Left renal pelvis (tissue), 4 donors: ENCODE measurements around the gene ISM1. TPM values are rescaled to one million over a fixed set of nuclear protein-coding genes. Genes with fewer than 3 reads are reported as not detected.

Source experiments
- DNase-seq, 4 donors: peaks; one replicate each; pipeline ENCODE4 v3.0.0-alpha.2; 2013; ENCODE audit warnings: low read depth in 4 of 4, low spot score in 3 of 4
- polyA plus RNA-seq, 4 donors: library from polyadenylated mRNA; unstranded; fragments of 120-200 nt; gene quantifications; one replicate each; pipeline ENCODE4 v1.2.1, GENCODE V29; 2013; ENCODE audit not compliant: insufficient read length in 4 of 4

Gene ISM1
- polyA plus RNA-seq, 4 donors = 0.37 to 5.3 (median 4.1) TPM

GRCh38 chr20:13278812-13279570 is 57.9 kb downstream of the ISM1 start:
- DNase-seq = no peak

GRCh38 chr20:13280609-13281324 is 59.7 kb downstream of the ISM1 start:
- no peak for DNase-seq

- DNase-seq = no peak
These were observed 63.1 kb downstream of the ISM1 start for GRCh38 chr20:13283869-13284829.

GRCh38 chr20:13284830-13285229 is 63.8 kb downstream of the ISM1 start:
- DNase-seq = no peak

GRCh38 chr20:13285408-13285807 is 64.3 kb downstream of the ISM1 start:
- DNase-seq = no peak

- DNase-seq = no peak
These were observed 65.0 kb downstream of the ISM1 start for GRCh38 chr20:13286052-13286451.

GRCh38 chr20:13286607-13287006 is 65.5 kb downstream of the ISM1 start:
- no peak for DNase-seq

- no peak for DNase-seq
These were observed 67.3 kb downstream of the ISM1 start for GRCh38 chr20:13288357-13288756.

- DNase-seq = no peak
These were observed 68.0 kb downstream of the ISM1 start for GRCh38 chr20:13289031-13289430.

- no peak for DNase-seq
These were observed 69.7 kb downstream of the ISM1 start for GRCh38 chr20:13290724-13291123.

- no peak for DNase-seq
These were observed 70.1 kb downstream of the ISM1 start for GRCh38 chr20:13291157-13291556.

GRCh38 chr20:13292201-13292885 is 71.3 kb downstream of the ISM1 start:
- DNase-seq = no peak

- no peak for DNase-seq
These were observed 73.4 kb downstream of the ISM1 start for GRCh38 chr20:13294522-13294921.

GRCh38 chr20:13295637-13296036 is 74.6 kb downstream of the ISM1 start:
- no peak for DNase-seq

- DNase-seq = no peak
These were observed 75.0 kb downstream of the ISM1 start for GRCh38 chr20:13296070-13296469.

- DNase-seq = no peak
These were observed 76.2 kb downstream of the ISM1 start for GRCh38 chr20:13297147-13297899.

- DNase-seq = no peak
These were observed 77.8 kb downstream of the ISM1 start for GRCh38 chr20:13298692-13299373.

- DNase-seq = no peak
These were observed 78.3 kb downstream of the ISM1 start for GRCh38 chr20:13299401-13299800.

- DNase-seq = no peak
These were observed 80.5 kb downstream of the ISM1 start for GRCh38 chr20:13301596-13301995.
